NCI-H524 (cell line): ENCODE measurements around the gene GRIP1.
"Not testable (repeated sequence)": the region's sequence is repeated elsewhere in the genome, so short reads cannot be mapped to it uniquely, and the experiment has no call there.

ENCODE experiments used
- DNase-seq, 2 experiments: peaks; one replicate each; lab custom pipeline; 2025; lab: John Stamatoyannopoulos, UW

Gene GRIP1

DNA sequence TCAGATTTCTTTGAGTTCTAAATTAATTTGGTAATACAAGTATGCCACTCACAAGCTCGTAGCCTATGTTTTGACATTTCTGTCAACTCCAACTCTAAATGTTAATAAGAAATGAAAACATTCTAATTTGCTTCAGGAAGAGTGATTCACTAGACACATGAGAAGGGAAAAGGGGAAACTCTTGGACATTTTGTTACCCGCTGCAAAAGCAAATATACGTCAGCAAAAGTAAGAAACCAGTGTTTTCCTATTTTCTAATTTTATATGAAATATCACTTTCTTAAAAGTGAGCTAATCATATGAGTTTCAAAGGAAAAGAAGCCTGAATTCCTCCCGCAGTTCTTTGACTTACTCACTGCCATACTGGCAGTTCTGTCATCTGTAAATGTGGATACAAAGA, 162.3 kb downstream of the GRIP1 start:
- DNase-seq, result no peak

DNA sequence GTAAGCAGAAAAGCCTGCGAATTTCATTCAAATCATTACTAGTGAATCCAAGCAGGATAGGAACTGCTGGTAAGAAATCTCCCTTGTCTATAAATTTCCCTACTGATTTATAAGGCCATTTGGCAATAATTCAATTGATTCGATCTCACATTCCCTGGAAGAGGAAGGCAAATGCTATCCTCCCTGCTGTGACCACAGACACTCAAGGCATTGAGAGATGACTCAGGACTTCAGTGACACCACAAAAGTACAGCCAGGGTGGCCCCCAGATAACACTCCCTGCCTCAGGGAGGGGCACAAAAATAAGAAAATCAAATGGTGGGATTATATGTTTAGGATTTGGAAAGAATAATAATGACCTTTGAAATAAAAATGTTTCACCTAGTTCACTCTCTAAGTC, 162.7 kb downstream of the GRIP1 start:
- no peak for DNase-seq

DNA sequence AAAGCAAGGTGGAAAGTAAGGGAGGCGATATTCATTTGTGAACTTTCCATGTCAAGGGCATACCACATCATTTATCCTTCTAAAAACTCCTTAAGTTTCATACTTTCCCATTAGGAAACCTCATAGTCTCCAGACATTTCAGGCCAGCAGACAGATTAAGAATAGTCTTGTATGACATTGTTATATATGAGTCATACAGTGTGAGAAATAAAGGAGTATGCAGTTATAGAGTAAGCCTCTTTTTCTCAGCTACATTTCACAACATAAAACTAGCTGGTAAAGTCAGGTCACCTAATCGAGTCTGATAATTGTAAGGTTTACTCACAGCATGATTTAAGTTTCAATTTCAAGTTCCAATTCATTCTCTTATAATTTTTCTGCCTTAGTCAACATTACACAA, 164.3 kb downstream of the GRIP1 start:
- no peak for DNase-seq

DNA sequence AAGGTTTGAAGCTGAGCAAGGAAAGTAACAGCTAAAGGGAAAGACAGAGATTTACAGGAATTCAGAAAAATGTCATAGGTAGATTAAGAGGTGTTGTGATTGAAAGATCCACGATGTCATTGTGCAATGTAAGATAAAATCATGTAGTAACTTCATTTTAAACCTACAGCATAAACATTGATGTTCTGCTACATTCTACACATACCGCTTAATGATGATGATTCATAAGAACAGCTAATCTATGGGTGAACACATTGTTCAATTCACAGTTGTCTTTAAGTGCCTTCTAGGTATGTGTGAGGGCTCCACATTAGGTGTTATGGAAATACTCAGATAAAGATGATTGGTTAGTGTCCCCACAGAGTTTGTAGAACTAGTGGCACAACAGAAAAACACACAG, 170.9 kb downstream of the GRIP1 start:
- no peak for DNase-seq

DNA sequence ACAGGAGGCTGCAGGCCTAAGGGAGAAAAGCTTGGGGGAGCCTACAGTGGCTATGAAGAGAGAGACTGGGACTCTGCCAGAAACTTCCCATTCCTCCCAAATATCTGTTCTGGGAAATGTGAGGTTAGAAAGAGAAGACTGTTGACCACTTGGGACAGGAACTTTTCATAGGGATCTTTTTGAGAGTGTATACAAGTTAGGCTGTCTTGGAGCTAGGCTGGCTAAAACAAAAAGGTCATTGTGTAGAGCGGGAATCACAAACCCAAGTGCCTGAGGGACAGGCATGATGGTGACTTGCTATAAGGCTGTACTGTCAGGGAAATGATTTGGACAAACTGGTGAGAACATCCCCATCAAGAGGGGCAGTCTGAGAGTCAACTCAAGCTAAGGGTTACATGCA, 175.1 kb downstream of the GRIP1 start:
- no peak for DNase-seq

DNA sequence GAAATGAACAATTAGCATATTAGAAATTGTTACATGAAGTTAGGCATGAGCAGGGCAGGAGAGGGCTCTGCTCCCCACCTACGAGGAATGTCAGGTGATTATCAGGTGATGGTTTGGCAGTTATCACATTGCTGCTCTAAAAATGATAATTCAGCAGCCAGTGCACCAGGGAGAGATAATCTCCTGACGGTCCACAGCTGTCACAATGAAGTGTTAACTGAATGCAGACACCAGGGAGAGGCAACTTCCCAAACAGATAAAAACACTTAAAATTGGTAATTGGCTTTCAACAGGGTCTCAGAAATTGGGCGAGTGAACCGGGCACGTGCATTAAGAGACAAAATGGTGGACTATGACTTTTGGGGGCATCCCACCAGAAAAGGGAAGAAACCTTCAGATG, 176.0 kb downstream of the GRIP1 start:
- DNase-seq, result peak in 1 of 2 experiments; percentile 38

DNA sequence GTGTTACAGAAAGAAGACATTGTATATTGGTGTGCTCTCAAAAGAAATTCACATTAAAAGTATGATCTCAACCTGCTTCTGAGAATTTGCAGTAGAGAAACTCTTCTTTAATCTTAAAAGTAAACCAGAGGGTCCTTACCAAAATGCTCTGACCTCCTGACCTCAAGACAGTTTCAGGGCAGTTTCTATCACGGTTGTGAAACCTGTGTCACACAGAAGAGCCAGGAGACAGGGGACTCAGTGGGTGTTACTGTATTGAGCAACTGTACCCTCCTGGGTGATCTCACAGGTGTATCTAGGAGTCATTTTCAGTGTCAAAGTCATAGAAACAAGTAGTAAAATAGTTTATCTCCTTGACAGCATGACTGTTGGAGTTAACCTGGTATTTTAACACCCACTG, 178.0 kb downstream of the GRIP1 start:
- DNase-seq, result no peak

DNA sequence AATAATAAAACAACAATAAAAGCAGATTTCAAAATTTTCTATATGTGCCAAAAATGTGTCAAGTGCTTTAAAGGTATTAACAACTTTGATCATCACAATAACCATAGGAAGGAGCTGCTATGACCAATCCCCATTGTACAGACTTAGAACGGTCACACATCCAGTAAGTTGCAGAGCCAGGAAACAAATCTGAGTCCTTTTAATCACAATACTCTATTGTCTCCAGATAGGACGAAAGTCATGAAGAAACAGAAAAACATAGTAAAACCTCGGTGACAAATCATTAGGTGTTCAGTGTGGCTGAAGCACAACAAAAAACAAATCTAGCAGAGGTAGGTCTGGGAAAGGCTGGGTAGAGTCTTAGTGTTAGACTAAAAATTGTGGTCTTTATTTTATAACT, 178.8 kb downstream of the GRIP1 start:
- no peak for DNase-seq

DNA sequence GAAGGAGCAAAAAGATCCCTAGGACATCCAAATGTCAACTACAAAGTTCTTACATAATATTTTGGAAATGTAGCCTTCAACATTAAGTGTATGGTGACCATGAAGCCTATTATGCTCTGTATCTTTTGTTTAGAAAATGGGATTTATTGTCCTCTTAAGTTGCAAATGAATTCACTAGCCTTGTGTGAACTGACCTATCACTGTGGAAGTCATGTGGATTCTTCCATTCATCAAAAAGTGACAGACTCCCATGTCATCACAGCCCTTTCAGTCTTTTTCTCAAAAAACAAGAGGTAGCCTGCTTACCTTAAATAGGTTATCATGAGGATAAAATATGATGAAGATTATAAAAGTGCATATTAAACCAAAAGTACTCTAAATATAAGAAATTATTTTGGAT, 179.9 kb downstream of the GRIP1 start:
- no peak for DNase-seq

DNA sequence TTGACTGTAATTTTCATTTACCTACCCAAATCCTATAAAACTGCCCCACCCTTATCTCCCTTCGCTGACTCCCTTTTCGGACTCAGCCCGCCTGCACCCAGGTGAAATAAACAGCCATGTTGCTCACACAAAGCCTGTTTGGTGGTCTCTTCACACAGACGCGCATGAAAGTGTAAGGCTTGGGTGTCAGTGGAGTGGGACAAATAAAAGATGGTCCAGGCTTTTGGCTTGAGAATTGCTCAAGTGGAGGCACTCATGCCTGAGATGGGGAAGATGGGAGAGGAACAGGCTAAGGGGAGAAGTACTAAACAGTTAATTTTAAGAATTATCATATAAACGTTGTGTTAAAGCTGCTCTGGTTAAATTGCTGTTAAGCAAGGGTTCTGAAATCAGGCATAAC, 180.8 kb downstream of the GRIP1 start:
- DNase-seq, result not testable (repeated sequence)

DNA sequence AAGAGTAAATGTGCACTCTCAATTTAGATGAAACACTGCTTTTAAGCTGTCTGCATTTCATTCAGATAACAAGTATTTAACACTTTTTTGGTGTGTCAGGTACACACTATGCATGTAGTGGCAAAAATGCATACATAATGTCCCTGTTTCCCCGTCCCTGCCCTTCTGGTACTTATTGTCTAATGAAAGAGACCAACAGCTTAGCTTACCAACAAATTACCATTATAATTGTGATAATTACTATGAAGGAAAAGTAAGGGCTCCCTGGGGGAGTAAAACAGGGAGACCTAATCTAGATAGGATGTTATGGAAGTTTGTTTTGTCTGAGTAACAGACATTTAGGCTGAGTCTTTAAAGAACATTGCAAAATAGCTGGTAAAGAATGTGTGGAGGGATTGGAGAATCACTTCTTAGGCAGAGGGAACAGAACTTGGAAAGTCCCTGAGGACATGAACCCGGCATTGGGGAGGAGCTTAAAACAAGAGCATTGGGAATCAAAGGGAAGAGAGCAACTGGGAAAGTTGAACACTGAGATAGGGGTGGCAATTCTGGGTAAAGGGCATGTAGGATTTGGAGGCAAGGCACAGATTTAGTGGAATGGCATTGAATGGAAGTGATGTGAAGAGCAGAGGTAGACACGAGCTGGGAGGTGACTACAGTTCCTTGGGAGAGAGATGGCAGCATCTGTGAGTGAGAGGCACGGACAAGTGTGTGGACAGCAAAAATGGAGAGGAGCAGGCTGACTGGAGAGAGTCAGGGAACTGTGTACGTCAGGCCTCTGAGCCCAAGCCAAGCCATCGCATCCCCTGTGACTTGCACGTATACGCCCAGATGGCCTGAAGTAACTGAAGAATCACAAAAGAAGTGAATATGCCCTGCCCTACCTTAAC, 181.6 kb downstream of the GRIP1 start:
- no peak for DNase-seq

DNA sequence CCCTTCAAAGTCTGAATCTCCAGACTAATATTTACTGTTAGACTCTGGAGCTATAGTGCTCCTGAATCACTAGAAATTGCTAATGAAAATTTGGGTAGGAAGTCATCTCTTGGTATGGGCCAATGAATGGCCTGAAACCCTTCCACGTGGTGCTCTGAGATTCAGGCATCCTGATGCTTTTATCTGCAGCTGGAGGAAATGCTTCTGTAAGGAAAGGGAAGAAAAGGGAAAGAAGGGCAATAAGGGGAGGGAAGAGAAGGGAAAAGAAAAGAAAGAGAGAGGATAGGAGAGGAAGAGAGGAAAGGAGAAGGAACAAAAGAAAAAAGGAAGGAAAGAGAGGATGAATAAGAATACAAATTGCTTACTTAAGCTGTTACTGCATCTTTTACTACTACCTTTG, 182.3 kb downstream of the GRIP1 start:
- no peak for DNase-seq

DNA sequence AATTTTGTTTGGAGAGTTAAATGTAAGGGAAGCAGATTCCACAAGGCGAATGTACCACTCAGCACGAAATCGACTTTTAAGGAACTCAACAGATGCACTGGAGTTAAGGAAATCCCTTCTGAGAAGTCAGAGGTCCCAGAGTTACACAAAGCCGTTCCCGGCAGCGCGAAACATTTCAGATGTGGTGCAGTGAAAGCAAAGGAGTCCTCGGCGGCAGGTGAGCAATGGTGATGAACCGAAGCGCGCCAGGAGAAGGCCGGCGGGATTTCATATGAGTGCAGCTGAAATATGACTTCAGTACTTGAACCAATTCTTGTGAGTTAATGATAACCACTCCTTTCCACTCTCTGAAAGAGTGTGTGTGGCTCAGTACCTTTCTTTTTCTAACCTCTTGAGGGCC, 183.2 kb downstream of the GRIP1 start:
- no peak for DNase-seq

DNA sequence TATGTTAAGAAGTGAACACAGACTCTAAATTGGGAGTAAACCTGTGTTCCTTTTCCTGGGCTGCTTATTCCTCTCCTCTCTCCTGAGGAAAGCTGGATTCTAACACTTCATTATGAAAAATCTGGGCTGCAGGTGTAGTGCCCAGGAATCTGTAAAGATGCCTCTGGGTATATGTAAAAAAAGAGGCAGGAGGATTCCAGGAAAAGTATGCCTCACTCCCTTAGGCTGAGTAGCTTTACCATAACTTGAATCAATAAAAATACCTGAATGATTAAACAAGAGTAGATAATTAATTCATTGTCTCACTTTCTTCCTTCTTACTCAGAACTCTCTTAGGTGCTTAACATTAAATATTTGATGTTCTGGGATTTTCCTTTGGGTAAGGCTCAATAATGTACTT, 185.1 kb downstream of the GRIP1 start:
- DNase-seq, result no peak

DNA sequence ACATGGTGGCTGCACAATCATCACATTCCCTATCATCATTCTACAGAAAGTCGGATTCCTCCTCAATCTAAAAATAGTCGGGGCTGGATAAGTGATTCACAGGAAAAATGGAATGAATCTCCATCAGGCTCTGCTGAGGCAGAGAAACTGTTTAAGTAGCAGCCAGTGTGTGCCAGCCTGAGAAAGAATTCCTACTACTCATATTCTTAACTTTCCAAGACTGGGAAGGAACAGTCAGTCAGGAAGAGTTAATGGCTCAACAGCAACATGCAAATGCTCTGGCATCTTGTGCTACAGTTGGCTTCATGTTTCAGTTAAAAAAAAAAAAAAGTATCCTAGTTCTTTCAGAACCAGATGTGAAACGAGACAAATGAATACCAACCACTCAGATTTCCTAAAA, 187.0 kb downstream of the GRIP1 start:
- no peak for DNase-seq

DNA sequence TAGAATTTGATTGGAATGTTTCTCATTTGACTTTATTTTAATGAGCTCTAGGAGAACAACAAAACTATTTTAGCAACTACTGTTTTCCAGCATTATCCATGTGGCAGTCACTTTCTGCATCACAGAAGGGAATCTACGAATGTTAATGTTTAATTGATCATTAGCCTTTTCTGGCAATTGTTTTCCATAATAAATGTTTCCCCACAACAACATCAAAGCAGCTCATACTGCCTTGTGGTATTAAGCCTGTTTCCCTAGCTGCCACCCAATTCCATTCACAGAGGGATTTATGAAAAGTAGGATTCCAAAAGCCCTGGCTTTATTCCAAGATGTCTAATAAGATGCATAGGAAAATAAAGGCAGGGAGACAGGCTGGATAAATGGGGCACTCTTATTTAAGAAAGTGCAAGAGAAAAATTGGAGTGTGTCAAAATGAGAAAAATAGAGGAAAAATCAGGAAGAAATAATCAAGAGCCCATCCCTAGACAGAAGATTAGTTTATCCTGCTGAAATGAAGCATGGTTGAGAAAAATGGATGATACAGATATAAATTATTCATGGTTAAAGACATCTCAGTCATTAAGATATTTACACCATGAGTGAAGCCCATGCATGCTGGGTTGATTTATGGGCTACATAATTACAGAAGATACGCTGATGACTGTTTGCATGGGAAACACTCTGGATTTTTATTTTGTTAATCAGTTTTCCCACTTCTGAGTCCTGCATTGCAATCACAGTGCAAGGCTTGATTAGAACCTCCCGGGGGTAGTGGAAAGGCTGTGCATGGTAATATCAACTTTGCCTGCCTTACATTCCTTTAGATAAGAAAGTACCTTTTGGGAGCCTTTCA, 196.3 kb downstream of the GRIP1 start:
- DNase-seq, result no peak

DNA sequence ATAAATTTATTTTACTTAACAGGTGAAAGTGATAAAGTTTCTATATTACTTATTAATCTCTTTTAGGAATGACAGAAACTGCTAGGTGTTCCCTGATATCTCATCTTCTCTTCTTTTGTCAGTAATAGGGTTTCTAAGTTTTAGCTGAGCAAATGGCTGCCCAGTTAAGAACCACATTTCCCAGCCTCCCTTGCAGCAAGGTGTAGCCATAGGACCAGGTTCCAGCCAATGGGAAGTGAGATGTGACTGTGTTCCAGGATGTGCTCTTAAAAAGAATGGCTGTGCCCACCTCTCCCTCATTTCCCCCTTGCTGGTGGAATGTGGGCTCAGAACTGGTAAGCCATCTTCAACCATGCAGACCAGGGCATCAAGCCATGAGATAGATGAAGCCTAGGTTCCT, 210.9 kb downstream of the GRIP1 start:
- no peak for DNase-seq

DNA sequence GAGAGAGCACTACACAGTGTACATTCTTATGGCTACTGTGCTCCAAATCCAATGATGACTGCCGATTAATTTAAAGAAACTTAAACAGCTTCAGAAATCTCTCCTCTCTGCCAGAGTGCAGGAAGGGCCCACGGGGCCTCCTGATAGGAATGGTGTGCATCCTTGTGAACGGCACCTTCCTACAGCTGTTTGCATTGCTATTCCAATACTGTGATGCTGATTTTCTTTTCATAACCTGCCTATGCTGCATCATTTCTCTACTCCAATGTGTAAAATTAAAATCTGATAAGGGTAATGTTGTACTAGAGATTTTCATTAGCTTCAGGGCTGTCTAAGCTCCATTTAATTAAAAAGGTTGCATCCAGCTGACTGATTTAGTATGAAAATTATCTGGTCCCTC, 217.5 kb downstream of the GRIP1 start:
- DNase-seq, result no peak

DNA sequence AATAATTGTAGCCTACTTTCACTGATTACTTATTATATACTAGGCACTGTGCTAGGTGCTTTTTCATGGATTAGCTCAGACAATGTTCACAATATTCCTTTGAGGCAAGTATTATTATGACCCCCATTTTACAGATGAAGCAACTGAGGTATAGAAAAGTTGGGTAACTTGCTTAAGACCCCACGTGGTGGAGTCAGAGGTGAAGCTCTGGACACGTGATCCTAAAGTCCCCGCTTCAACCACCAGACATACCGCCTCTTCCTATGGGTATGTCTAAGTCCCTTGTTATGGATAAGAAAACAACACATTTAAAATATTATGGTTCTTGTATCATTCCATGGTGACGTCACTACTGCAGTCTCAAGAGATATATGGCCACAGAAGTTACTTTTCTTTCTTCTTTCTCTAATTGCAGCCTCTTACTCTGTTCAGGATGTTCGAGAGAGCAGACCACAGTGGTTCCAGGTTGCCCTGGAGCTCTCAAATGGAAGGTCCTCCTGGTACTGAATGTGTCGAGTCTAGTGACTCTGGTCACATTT, 218.9 kb downstream of the GRIP1 start:
- DNase-seq, result no peak

DNA sequence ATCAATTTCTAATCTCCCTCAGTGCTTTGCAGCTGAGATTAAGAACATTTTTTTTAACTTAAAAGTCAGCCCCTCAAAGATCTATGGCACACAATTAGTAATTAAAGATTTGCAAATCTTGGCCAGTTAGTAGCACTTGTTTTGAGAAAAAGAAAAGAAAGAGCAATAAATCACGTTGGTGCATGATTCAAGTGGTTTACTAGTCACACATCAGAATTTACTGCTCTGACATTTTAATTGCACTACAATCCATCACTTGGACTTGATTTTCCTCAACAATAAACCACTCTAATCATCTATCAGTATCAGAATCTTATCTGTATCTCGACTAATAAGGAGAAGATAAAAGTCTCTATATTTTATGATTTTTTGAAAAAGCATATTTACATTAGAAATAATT, 222.3 kb downstream of the GRIP1 start:
- DNase-seq, result no peak

DNA sequence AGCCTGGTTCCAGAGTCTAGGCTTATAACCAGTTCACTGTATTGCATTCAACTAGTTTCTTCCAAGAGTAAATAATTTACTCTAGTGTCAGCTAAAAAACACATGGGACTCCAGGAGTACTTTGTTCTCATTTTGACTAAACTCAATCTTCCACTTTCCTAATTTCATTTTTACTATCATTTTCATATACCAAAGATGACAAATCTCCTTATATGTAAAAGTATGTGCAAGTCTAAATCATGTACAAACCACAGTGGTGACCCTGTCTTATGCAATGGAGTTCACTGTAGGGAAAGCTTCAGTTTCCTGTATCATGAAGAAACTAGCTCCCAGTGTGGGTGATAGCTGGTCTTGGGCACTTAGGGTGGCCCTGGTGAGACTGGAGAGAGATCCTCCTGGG, 225.0 kb downstream of the GRIP1 start:
- DNase-seq, result no peak

DNA sequence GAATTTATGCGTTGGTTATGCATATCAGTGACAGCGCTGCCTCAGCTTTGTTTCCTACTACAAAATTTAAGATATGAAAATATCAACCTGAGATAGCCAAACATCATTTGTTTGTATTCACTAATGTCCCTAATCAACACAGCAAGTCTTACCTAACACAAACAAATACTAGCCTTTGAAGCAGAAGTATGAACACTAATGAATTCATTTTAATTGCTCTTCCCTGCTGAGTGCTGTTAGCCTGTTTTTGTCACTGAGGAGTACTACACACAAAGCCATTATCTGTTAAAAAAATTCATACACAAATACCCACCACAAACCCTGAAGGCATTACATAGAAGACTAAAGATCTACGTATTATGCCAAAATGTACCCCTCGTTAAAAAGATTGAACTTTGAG, 225.8 kb downstream of the GRIP1 start:
- DNase-seq, result no peak

DNA sequence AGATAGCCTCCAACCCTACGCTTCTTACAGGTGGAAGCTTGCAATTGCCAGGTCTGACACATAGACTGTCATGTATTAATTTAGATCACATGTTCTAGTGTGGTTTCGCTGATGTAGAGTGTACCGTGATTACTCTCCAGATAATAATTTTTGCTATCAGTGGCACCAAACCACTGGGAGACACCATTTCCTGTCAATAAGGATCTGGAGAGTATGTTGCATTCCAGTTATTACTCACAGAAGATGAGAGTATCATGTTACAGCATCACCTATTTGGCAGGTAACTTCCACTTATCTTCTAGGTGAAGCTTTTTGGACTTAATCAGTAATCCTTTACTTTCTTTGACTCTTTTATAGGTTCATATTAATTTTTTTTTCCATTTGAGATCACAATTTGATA, 229.3 kb downstream of the GRIP1 start:
- DNase-seq, result no peak
